SK-N-MC (cell line): Measurements from ENCODE around the gene MTFR1L.
A peak's percentile ranks its signal among the peaks of the same experiment; 100 is the strongest.

Experiments used
- DNase-seq: peaks from one replicate; pipeline ENCODE4 v3.0.0-alpha.2; 2011; ENCODE audit warnings: low read depth, low spot score
- H3K27ac ChIP-seq: fragments of 200-600 bp; sonication (generic); 2 replicates; pipeline ENCODE4 v1.5.1; 2016; ENCODE audit warnings: mixed run types
- H3K36me3 ChIP-seq: fragments of 200-600 bp; sonication (generic); 2 replicates; pipeline ENCODE4 v1.6.1; 2017; ENCODE audit warnings: antibody characterized with exemption, low read length, mixed read lengths; ENCODE audit not compliant: insufficient read depth
- H3K4me3 ChIP-seq: fragments of 200-600 bp; sonication (generic); 2 replicates; pipeline ENCODE4 v1.5.1; 2016
- H3K9ac ChIP-seq: fragments of 200-600 bp; sonication (generic); 2 replicates; pipeline ENCODE4 v1.8.0; 2017; ENCODE audit warnings: mixed run types, mixed read lengths; ENCODE audit not compliant: insufficient read length
- H3K9me3 ChIP-seq: fragments of 200-600 bp; sonication (generic); 2 replicates; pipeline ENCODE4 v1.6.1; 2017; ENCODE audit warnings: low read depth, mild to moderate bottlenecking, antibody characterized with exemption, low read length, moderate library complexity, mixed read lengths
- EZH2 ChIP-seq: fragments of 200-600 bp; sonication (generic); IDR thresholded peaks from one replicate; pipeline ENCODE4 v1.6.1; 2017; ENCODE audit warnings: antibody characterized with exemption
- FOXP2 ChIP-seq: optimal IDR thresholded peaks from 2 replicates; pipeline ENCODE3; 2011; ENCODE audit warnings: mild to moderate bottlenecking, moderate library complexity; ENCODE audit not compliant: insufficient read depth; ENCODE audit errors: extremely low read length, control extremely low read depth
- POLR2AphosphoS5 ChIP-seq: IDR thresholded peaks from 2 replicates; pipeline ENCODE4 v1.6.1; 2012; ENCODE audit warnings: mild to moderate bottlenecking, low read depth, low read length, borderline replicate concordance

MTFR1L gene

DNA sequence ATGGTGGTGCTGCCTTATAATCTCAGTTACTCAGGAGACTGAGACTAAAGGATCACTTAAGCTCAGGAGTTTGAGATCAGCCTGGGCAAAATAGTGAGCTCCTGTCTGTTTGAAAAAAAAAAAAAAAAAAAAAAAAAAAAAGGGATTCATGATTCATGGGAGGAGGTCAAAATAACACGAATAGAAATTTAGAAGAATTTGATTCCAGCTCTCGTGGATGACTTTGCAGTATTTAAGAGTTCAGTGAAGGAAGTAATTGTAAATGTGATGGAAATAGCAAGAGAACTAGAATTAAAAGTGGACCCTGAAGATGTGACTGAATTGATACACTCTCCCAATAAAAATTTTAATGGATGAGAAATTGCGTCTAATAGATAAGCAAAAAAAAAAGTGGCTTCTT is 23.7 kb downstream of the MTFR1L start:
- Histone ChIP-seq H3K9me3 (no peaks in the 10 kb centered on the region), H3K27ac (no peak overlapping the region), H3K9ac (no peak overlapping the region), H3K36me3 (no peaks in the 10 kb centered on the region), H3K4me3 (no peak overlapping the region)
- TF ChIP-seq EZH2 (no peak), POLR2AphosphoS5 (no peak), FOXP2 (no peak)
- DNase-seq: no peak

GRCh38 chr1:25844536-25845337 is 25.0 kb downstream of the MTFR1L start:
- Histone ChIP-seq H3K9ac (no peak overlapping the region), H3K9me3 (no peaks in the 10 kb centered on the region), H3K36me3 (no peaks in the 10 kb centered on the region), H3K4me3 (no peak overlapping the region), H3K27ac (no peak overlapping the region)
- no peak for TF ChIP-seq EZH2
- TF ChIP-seq FOXP2: no peak
- no peak for TF ChIP-seq POLR2AphosphoS5
- no peak for DNase-seq

DNA sequence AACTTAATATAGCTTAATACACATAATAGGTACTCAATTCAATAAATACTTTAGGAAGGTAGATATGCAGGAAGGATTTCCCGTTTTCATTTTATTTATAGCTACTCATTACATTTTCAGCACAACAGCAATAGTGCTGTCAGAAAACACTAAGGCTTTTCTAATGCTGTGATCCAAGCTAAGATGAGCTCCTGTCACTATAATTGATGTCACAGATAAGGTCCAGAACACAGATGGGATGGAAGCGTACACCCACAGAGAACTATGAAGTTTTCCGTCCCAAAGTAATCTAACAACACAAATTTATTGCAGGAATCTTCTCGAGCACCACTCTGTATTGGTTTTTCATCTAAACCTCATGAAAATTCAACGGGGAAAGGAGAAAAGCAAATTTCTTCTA is 25.9 kb downstream of the MTFR1L start:
- no peaks in the 10 kb centered on the region for H3K36me3 ChIP-seq
- no peak overlapping the region for H3K27ac ChIP-seq

GRCh38 chr1:25847929-25848328 is 28.2 kb downstream of the MTFR1L start:
- DNase-seq: no peak
- no peak for TF ChIP-seq EZH2
- TF ChIP-seq FOXP2: no peak
- TF ChIP-seq POLR2AphosphoS5: no peak
- H3K36me3 ChIP-seq: peaks cover 2% of the 10 kb centered on the region; the same call in 1 of the 2 replicates
- no peak overlapping the region for H3K4me3 ChIP-seq
- no peak overlapping the region for H3K9ac ChIP-seq
- H3K9me3 ChIP-seq: no peaks in the 10 kb centered on the region
- H3K27ac ChIP-seq: no peak overlapping the region

More for the DNA sequence above, 25.9 kb downstream of the MTFR1L start:
- TF ChIP-seq EZH2 (no peak), FOXP2 (no peak), POLR2AphosphoS5 (no peak)
- no peaks in the 10 kb centered on the region for H3K9me3 ChIP-seq
- no peak overlapping the region for H3K4me3 ChIP-seq
- H3K9ac ChIP-seq: no peak overlapping the region
- no peak for DNase-seq

DNA sequence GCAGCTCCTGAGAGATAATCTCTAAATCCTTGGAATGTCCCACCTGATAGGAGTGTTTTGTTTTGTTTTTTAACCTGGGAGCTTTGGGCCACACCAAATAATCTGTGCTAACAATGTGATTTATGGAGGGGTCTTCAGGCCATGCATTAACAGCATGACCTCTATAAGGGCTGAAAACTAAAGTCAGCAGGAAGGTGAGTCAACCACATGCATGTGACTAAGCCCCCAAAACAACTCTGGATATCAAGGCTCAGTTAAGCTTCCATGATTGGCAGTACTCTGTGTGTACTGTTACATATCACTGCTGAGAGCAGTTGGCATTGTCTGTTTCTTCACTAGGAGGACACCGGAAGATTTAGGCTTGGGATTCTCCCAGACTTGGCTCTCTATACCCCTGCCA is 28.8 kb downstream of the MTFR1L start:
- no peak for DNase-seq
- H3K27ac ChIP-seq: no peak overlapping the region
- H3K36me3 ChIP-seq: peaks cover 3% of the 10 kb centered on the region
- H3K9me3 ChIP-seq: no peaks in the 10 kb centered on the region
- TF ChIP-seq EZH2: no peak
- no peak for TF ChIP-seq POLR2AphosphoS5
- TF ChIP-seq FOXP2: no peak
- H3K9ac ChIP-seq: no peak overlapping the region
- no peak overlapping the region for H3K4me3 ChIP-seq

DNA sequence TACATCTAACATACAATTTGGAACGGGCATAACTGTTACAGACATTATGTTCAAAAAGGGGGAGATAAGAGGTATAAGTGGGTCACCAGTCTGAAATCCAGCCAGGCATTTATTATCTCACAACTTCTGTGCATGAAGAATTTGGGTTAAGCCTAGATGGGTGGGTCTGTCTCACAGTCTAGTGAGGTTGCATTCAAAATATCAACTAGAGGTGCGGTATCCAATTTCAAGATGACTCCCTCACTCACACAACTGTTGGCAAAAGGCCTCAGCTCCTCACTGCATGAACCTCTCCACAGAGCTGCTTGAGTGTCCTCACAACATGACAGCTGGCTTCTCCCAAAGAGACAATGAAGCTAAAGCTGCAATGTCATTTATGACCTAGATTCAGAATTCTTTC is 34.8 kb downstream of the MTFR1L start:
- TF ChIP-seq POLR2AphosphoS5 (no peak), EZH2 (no peak), FOXP2 (no peak)
- H3K36me3 ChIP-seq: peaks cover 3% of the 10 kb centered on the region
- H3K9me3 ChIP-seq: no peaks in the 10 kb centered on the region
- H3K27ac ChIP-seq: no peak overlapping the region
- no peak for DNase-seq
- H3K4me3 ChIP-seq: no peak overlapping the region
- H3K9ac ChIP-seq: no peak overlapping the region

GRCh38 chr1:25856856-25857255 is 37.1 kb downstream of the MTFR1L start:
- no peak for TF ChIP-seq EZH2
- TF ChIP-seq POLR2AphosphoS5: no peak
- TF ChIP-seq FOXP2: no peak
- no peaks in the 10 kb centered on the region for H3K9me3 ChIP-seq
- no peak for DNase-seq
- H3K27ac ChIP-seq: no peak overlapping the region
- H3K36me3 ChIP-seq: peaks cover 3% of the 10 kb centered on the region
- H3K9ac ChIP-seq: no peak overlapping the region
- H3K4me3 ChIP-seq: no peak overlapping the region

- TF ChIP-seq POLR2AphosphoS5 (no peak), EZH2 (no peak), FOXP2 (no peak)
- H3K4me3 ChIP-seq: peak overlapping the region; percentile 86
- DNase-seq: no peak
- no peaks in the 10 kb centered on the region; the same call in 1 of the 2 replicates for H3K36me3 ChIP-seq
- H3K9ac ChIP-seq: peak overlapping the region; percentile 86
- H3K9me3 ChIP-seq: no peaks in the 10 kb centered on the region
- no peak overlapping the region for H3K27ac ChIP-seq
These were observed 38.7 kb downstream of the MTFR1L start for GRCh38 chr1:25858494-25858893.
